Activated CD4-positive, alpha-beta T cell treated with anti-CD3 and anti-CD28 coated beads for 36 hours (primary cell): ENCODE measurements around the gene TRIM71. TPM values are rescaled to one million over a fixed set of nuclear protein-coding genes. Genes with fewer than 3 reads are reported as not detected.
"Not testable (repeated sequence)": the region's sequence is repeated elsewhere in the genome, so short reads cannot be mapped to it uniquely, and the experiment has no call there.

Experiments
- ATAC-seq: fragments of 200-7000 bp; cut with Tn5 transposase; one replicate; pipeline ENCODE4 v1.10.0; 2021; ENCODE audit warnings: mild to moderate bottlenecking, moderate library complexity
- CTCF ChIA-PET: fragments of 350-600 bp; sonication (Branson Sonifier 250); formaldehyde crosslinking; loops from one replicate; lab custom pipeline; 2021; ENCODE audit warnings: antibody characterized with exemption; lab: Charles Lee
- POLR2A ChIA-PET: fragments of 350-600 bp; sonication (Branson Sonifier 250); formaldehyde crosslinking; loops from one replicate; lab custom pipeline; 2021; ENCODE audit warnings: antibody characterized with exemption, inconsistent platforms; lab: Charles Lee
- DNase-seq: peaks from one replicate; pipeline ENCODE4 v3.0.0-alpha.2; 2020
- H3K27ac Mint-ChIP-seq: one replicate; pipeline ENCODE4 v1.8.0; 2021; ENCODE audit warnings: mixed read lengths
- H3K27me3 Mint-ChIP-seq: one replicate; pipeline ENCODE4 v1.8.0; 2021; ENCODE audit warnings: mixed read lengths
- H3K36me3 Mint-ChIP-seq: one replicate; pipeline ENCODE4 v1.8.0; 2021; ENCODE audit warnings: low read depth, mixed read lengths
- H3K4me1 Mint-ChIP-seq: one replicate; pipeline ENCODE4 v1.8.0; 2021; ENCODE audit warnings: mixed read lengths
- H3K4me3 Mint-ChIP-seq: one replicate; pipeline ENCODE4 v1.8.0; 2021; ENCODE audit warnings: mild to moderate bottlenecking, moderate library complexity, mixed read lengths
- H3K9me3 Mint-ChIP-seq: one replicate; pipeline ENCODE4 v1.8.0; 2021; ENCODE audit warnings: low read depth, mixed read lengths
- intact Hi-C, 2 experiments: fragments of 100-400 bp; cut with DNase I in 1 of 2; cut with micrococcal nuclease in 1 of 2; formaldehyde crosslinking; loops; one replicate each; pipeline versions ENCODE4 v1.14.2 to v1.15.1; 2022 to 2024; cut with DNase I, micrococcal nuclease
- total RNA-seq, 2 experiments: library from RNA; stranded (reverse); gene quantifications; one replicate each; pipeline ENCODE4 v1.2.3, GENCODE V29; 2021

The TRIM71 gene
- total RNA-seq, 2 experiments from 2014 or later = 0.02 to 0.04 TPM

- H3K27me3 Mint-ChIP-seq, POLR2A ChIA-PET: not testable (repeated sequence)
- CTCF ChIA-PET = interaction anchor here (0.7 to 1.2 kb wide), 2 partner anchors 14 to 18 kb away, joined by 3 read pairs; no protein-coding TSS in a partner anchor
Measured at GRCh38 chr3:32939531-32940284, 121.9 kb downstream of the TRIM71 start.

DNA sequence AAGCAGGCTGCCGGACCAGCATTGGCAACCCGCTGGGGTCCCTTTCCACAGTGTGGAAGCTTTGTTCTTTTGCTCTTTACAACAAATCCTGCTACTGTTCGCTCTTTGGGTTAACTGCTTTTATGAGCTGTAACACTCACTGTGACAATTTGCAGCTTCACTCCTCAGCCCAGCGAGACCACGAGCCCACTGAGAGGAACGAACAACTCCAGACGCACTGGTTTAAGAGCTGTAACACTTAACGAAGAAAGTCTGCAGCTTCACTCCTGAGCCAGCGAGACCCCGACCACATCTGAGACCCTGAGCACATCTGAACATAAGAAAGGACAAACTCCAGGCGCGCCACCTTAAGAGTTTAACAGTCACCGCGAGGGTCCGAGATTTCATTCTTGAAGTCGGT, 122.9 kb downstream of the TRIM71 start:
- Mint-ChIP-seq H3K36me3 (no peaks in the 10 kb centered on the region), H3K27me3 (no peaks in the 10 kb centered on the region), H3K27ac (no peak overlapping the region), H3K9me3 (no peaks in the 10 kb centered on the region), H3K4me1 (no peaks in the 10 kb centered on the region), H3K4me3 (no peak overlapping the region)
- no peak for DNase-seq
- ATAC-seq = no peak
- intact Hi-C loops = no loop called here
- POLR2A ChIA-PET = no interaction called here
- CTCF ChIA-PET = interaction anchor here (0.6 to 1.4 kb wide), 3 partner anchors 15 to 168 kb away, joined by 3 to 5 read pairs (median 3); no protein-coding TSS in a partner anchor

More at GRCh38 chr3:32939531-32940284, 121.9 kb downstream of the TRIM71 start:
- not testable (repeated sequence) for H3K36me3 Mint-ChIP-seq, H3K27ac Mint-ChIP-seq, H3K4me3 Mint-ChIP-seq, ATAC-seq, H3K4me1 Mint-ChIP-seq, H3K9me3 Mint-ChIP-seq, DNase-seq
- intact Hi-C loops = loop anchor here in 1 of 2 experiments (10.0 kb wide), 1 partner anchor 125 kb away; the partner anchor contains the start of gene TRIM71

- H3K9me3 Mint-ChIP-seq = no peaks in the 10 kb centered on the region
- CTCF ChIA-PET = interaction anchor here (0.6 to 9.9 kb wide), 3 partner anchors 98 to 127 kb away, joined by 6 to 190 read pairs (median 53); no protein-coding TSS in a partner anchor
- H3K4me3 Mint-ChIP-seq = no peak overlapping the region
- no peaks in the 10 kb centered on the region for H3K36me3 Mint-ChIP-seq
- POLR2A ChIA-PET = no interaction called here
- peaks cover 25% of the 10 kb centered on the region for H3K4me1 Mint-ChIP-seq
- intact Hi-C loops = no loop called here
- no peak for ATAC-seq
- H3K27me3 Mint-ChIP-seq = no peaks in the 10 kb centered on the region
- DNase-seq = no peak
- H3K27ac Mint-ChIP-seq = no peak overlapping the region
Measured at GRCh38 chr3:32945136-32945535, 127.3 kb downstream of the TRIM71 start.

- intact Hi-C loops, H3K36me3 Mint-ChIP-seq, H3K27me3 Mint-ChIP-seq, ATAC-seq, H3K4me3 Mint-ChIP-seq, POLR2A ChIA-PET, H3K27ac Mint-ChIP-seq, H3K9me3 Mint-ChIP-seq: not testable (repeated sequence)
- CTCF ChIA-PET = interaction anchor here (0.6 to 9.9 kb wide), 3 partner anchors 99 to 126 kb away, joined by 6 to 190 read pairs (median 53); no protein-coding TSS in a partner anchor
- peaks cover 30% of the 10 kb centered on the region for H3K4me1 Mint-ChIP-seq
- DNase-seq = peak; percentile 49
Measured at GRCh38 chr3:32945598-32945997, 127.8 kb downstream of the TRIM71 start.

GRCh38 chr3:32946973-32947788, 129.4 kb downstream of the TRIM71 start:
- H3K27me3 Mint-ChIP-seq = no peaks in the 10 kb centered on the region
- intact Hi-C loops = loop anchor here (1.0 to 2.0 kb wide), 8 partner anchors 46 to 426 kb away; no protein-coding TSS in a partner anchor
- ATAC-seq = peak; percentile 2
- no peak overlapping the region for H3K4me3 Mint-ChIP-seq
- no peak for DNase-seq
- no peak overlapping the region for H3K27ac Mint-ChIP-seq
- H3K9me3 Mint-ChIP-seq = no peaks in the 10 kb centered on the region
- H3K36me3 Mint-ChIP-seq = peaks cover 6% of the 10 kb centered on the region
- CTCF ChIA-PET = interaction anchor here (0.6 to 9.9 kb wide), 27 partner anchors 9 to 495 kb away, joined by 3 to 190 read pairs (median 4); no protein-coding TSS in a partner anchor
- H3K4me1 Mint-ChIP-seq = peaks cover 42% of the 10 kb centered on the region
- POLR2A ChIA-PET = interaction anchor here (1.2 kb wide), 1 partner anchor 114 kb away, joined by 3 read pairs; no protein-coding TSS in a partner anchor

Other genes starting within 250 kb of the TRIM71 start
- gene DYNC1LI1, start 247.1 kb upstream of the TRIM71 start, total RNA-seq = 10 to 100 TPM; 31.8 to 31.9 TPM
- 10 to 100 TPM; 57.7 to 76.9 TPM for gene CNOT10, start 132.8 kb upstream of the TRIM71 start, total RNA-seq
- 10 to 100 TPM; 62.2 to 69.7 TPM for gene CCR4, start 133.6 kb downstream of the TRIM71 start, total RNA-seq